HuH-7.5 (cell line): ENCODE measurements around the gene TNRC6A.
"Not testable (repeated sequence)": the region's sequence is repeated elsewhere in the genome, so short reads cannot be mapped to it uniquely, and the experiment has no call there.

Experiments
- DNase-seq: peaks from one replicate; pipeline ENCODE4 v3.0.0; 2011; ENCODE audit warnings: low spot score

TNRC6A gene

DNA sequence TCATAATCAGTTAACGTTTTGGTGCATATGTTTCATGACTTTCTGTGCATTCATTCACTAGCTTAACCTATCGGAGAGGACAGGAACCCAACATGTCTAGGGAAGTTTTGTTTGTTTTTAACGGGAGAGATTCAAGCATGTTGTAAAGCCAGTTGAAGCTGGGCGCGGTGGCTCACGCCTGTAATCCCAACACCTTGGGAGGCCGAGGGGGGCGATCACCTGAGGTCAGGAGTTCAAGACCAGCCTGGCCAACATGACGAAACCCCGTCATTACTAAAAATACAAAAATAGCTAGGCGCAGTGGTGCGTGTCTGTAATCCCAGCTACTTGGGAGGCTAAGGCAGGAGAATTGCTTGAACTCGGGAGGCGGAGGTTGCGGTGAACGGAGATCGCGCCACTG is 1.4 kb upstream of the TNRC6A start:
- DNase-seq, result no peak

DNA sequence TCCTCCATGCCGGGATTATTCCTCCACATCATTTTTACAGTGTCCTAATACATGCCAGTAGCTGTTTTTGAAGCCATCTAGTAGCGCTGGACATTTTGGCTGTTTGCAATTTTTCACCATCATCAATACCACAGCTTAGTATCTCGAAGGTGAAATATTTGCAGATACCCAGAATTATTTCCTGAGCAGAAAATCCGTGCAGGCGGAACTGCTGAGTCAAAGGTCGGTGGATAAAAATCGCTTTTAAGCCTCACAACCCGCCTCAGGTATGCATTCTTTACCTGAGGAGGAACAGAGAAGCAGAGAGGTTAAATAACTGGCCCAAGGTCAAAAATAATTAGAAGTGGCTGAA is 584 bp upstream of the TNRC6A start:
- DNase-seq, result no peak

DNA sequence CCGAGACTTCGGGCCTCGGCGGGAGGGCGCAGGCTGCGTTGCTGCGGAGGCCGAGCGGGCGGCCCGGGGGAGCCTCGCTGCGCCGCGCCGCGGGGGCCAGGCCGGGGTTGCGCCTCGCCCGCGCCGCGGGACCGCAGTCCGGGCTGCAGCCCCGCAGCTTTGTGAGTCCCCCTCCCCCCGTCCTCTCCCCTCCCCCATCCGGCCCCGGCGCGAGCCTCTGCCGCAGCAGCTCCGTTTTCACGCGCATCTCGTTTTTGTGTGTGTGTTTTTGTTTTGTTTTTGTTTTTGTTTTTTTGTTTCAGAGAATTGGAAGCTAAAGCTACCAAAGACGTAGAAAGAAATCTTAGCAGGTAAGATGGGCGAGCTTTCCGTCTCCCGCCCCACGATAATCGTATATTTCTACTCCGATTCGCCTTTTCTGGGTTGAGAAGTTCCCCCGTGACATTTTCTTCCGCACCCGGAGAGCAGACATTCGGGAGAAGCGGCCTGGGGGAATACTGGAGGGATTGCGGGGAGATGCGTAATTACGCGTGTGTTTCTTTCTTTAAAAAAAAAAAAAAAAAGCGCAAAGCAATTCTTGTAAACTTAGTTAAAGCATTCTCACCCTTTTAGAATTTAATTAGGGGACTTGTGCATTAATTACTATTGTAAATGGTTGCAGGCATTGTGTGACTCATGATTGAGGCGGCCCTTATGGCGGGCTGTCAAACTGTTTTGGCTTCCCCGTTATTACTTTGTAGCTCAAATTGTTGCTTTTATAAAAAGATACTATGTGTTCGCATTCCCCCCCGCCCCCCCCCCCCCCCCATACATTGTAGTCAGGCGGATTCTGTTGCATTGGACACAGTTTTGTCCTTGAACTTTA is 732 bp downstream of the TNRC6A start:
- peak; percentile 49 for DNase-seq

GRCh38 chr16:24730914-24731313 is 1.5 kb downstream of the TNRC6A start:
- DNase-seq, result no peak

- no peak for DNase-seq
These were observed 2.4 kb downstream of the TNRC6A start for GRCh38 chr16:24731722-24732419.

DNA sequence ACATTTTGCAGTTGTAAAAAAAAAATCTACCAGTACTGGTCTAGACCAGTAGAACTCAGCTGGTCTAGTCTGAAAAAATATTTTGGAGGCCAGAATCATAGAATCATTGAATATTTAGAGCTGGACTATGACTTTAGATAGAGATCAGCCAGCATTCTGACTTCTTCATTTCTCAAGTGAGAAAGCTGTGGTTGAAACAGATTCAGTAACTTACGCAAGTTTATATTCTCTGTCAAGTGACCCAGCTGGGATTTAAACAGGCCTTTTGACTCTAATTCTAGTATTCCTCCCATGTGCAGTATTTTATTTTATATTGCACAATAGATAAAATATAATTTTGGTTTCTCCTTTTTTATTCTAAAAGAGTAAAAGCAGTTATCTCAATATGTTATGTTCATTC is 4.9 kb downstream of the TNRC6A start:
- DNase-seq, result no peak

DNA sequence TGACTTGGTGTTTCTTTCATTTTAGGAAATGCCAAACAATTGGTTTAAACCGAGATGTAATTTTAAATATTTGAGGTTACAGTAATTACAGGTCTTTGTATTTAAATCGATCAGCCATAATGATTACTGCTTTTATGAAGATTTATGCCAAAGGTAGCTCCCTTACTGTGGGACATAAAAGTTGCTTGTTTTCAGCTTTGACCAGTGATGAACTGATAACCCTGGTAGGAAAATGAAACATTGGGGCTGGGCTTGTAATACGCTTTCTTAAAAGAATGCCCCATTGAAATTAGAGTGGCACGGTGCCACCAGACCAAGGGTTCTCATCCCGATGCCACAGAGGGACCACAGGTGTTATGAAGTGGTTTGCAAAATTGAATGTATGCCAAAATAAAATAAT is 7.3 kb downstream of the TNRC6A start:
- no peak for DNase-seq

- DNase-seq, result no peak
These were observed 8.0 kb downstream of the TNRC6A start for GRCh38 chr16:24737391-24737871.

DNA sequence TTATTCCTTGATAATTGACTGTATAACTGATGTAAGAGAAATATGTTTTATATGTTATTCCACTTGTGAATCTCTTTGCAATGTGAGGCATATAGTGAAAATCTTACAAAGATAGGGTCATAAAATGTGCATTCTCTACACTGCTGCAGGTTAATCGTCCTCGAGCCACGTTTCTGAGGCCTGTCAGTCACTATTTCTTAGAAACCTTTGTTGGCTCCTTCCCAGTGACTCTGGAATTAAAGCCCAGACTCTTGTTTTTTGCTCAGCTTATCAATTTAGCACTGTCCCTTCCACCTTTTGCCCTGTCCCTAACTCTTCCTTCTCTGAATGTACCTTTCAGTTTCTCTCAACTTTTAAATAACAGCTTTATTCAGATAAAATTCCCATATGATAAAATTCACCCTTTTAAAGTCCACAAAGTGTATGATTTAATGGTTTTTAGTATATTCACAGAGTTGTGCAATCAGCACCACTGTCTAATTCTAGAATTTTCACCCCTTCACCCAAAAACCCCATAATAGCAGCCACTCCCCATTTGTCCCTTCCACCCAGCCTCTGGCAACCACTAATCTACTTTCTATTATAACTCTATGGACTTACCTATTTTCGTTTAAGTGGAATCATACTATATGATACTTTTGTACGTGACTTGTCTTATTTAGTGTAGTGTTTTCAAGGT is 8.6 kb downstream of the TNRC6A start:
- DNase-seq, result no peak

DNA sequence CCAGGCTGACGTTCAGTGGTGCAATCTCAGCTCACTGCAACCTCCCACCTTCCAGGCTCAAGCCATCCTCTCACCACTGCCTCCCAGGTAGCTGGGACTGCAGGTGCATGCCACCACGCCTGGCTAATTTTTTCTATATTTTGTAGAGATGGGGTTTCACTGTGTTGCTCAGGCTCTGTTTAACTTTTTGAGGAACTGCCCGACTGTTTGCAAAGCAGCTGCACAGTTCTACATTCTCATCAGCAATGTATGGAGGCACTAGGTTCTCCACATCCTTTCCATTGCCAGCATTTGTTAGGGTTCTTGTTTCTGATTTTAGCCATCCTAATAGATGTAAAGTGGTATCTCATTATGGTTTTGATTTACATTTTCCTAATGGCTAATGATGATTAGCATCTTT is 9.4 kb downstream of the TNRC6A start:
- DNase-seq, result no peak

GRCh38 chr16:24741862-24742261 is 12.4 kb downstream of the TNRC6A start:
- DNase-seq, result no peak

- DNase-seq, result not testable (repeated sequence)
These were observed 13.2 kb downstream of the TNRC6A start for GRCh38 chr16:24742610-24743009.

DNA sequence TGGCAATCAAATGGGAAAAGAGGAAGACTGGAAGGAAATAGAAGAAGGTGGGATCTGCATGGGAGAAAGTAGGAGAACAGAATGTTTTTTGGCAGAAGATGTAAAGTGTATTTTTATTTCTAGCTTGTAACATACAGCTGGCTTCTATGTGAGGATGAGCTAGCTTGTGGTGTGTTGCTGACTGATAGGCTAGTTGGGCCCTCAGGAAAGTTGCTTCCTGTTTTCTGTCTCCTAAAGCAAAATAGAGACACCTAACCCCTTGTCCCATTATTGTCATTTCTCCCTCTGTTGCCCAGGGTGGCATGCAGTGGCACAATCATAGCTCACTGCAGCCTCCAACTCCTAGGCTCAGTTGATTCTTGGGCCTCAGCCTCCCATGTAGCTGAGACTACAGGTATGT is 15.9 kb downstream of the TNRC6A start:
- no peak for DNase-seq

- DNase-seq, result no peak
These were observed 16.3 kb downstream of the TNRC6A start for GRCh38 chr16:24745791-24746190.

DNA sequence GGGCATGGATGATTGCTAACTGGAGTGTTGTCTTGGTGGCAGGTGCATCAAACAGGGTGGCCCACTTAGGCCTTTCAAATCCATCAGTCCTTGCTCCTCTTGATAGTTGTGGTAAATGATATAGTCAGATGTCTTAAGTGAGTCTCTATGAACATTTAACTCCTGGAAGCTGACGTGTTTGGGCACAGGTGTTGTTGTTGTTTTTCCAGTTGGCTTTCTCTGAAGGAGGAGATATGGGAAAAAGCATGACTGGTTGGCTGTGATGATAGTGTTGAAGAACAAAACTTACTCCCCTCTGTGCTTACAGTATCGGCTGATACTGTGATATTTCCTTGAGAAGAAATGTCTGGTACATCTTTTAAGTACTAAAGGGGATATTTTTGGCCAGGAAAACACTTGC is 18.0 kb downstream of the TNRC6A start:
- DNase-seq, result no peak

DNA sequence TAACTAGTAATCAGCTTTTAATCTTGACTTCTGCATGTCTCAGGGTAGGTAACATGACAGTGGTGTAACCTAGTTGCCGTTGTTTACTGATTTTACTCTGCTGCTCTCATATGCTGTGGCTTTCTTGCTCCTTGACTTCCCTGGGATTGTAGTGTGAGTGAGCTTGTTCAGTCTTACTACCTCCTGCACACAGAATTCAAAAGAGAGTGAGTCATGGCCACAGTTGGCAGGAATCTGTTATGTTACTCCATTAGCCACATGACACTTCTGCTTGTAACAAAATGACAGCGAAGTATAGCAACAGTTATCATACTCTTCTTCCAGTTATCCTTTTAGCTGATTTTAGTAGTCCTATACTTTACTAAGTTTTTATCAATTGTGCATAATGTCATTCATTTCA is 18.8 kb downstream of the TNRC6A start:
- DNase-seq, result no peak

DNA sequence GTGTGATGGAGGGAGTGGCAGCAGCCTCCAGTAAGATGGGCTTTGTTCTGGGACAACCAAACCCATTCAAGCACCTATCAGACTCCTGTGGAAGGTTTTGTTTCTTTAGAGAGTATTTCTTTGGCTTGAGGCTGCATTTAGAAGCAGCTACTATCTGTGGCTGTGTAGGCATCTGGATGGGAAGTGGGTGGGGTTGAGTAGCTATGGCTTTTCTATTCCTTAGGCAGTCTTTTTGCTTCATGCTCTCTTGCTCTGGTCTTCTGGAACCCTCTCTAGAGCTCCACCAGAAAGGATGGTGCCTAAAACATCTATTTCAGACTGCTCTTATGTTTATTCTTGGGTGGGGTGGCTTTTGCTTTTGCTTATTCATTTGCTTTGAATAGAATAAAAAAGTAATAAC is 19.9 kb downstream of the TNRC6A start:
- no peak for DNase-seq

- DNase-seq, result not testable (repeated sequence)
These were observed 20.4 kb downstream of the TNRC6A start for GRCh38 chr16:24749872-24750271.

DNA sequence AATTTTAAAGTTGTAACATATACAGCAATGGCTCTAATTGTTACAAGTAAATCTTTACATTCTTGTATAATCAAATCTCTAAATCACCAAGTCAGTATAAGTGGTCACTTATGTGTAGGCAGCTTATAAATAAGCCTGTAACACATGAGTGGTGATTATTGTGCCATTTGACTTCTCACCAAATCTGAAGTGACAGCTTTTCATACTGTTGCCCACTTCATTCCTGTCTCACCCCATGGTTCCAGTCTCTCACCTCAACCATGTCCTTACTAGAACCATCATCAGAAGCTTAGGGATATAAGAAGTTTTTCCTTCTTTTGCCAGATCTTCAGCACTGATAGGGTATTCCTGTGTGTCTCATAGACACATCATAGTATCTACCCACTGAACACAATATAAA is 23.5 kb downstream of the TNRC6A start:
- DNase-seq, result no peak

- no peak for DNase-seq
These were observed 24.0 kb downstream of the TNRC6A start for GRCh38 chr16:24753437-24753836.

GRCh38 chr16:24754543-24754942 is 25.1 kb downstream of the TNRC6A start:
- no peak for DNase-seq

GRCh38 chr16:24755201-24755874 is 25.9 kb downstream of the TNRC6A start:
- no peak for DNase-seq
